ENCODE data around the gene ZC2HC1B.

Gene ZC2HC1B

GRCh38 chr6:143964674-143965081 is 100.4 kb downstream of the ZC2HC1B start:
- Mint-ChIP-seq H3K36me3 (ENCODE audit: insufficient read depth) (no peaks in the 10 kb centered on the region), H3K4me1 (ENCODE audit: low read depth in 2 of 2) (no peaks in the 10 kb centered on the region), H3K9me3 (no peaks in the 10 kb centered on the region), H3K27me3 (no peaks in the 10 kb centered on the region), H3K4me3 (no peak overlapping the region), H3K27ac (no peak overlapping the region)
- no peak for DNase-seq
- ATAC-seq (replicated peaks): no peak

GRCh38 chr6:143965503-143966171 is 101.4 kb downstream of the ZC2HC1B start:
- H3K4me1 Mint-ChIP-seq (ENCODE audit: low read depth in 2 of 2): no peaks in the 10 kb centered on the region
- peak overlapping the region in 1 of 2 donors; percentile 20 for H3K27ac Mint-ChIP-seq
- no peaks in the 10 kb centered on the region for H3K36me3 Mint-ChIP-seq (ENCODE audit: insufficient read depth)
- H3K9me3 Mint-ChIP-seq: no peaks in the 10 kb centered on the region
- H3K27me3 Mint-ChIP-seq: no peaks in the 10 kb centered on the region
- DNase-seq: no peak
- no peak overlapping the region for H3K4me3 Mint-ChIP-seq
- ATAC-seq (replicated peaks): peak; percentile 54

- Mint-ChIP-seq H3K4me3 (no peak overlapping the region), H3K9me3 (no peaks in the 10 kb centered on the region), H3K4me1 (ENCODE audit: low read depth in 2 of 2) (no peaks in the 10 kb centered on the region), H3K27me3 (peaks cover 0 to 5% of the 10 kb centered on the region in 2 donors), H3K36me3 (ENCODE audit: insufficient read depth) (no peaks in the 10 kb centered on the region), H3K27ac (peak overlapping the region in 1 of 2 donors; percentile 20)
- DNase-seq (no peak), ATAC-seq (replicated peaks) (no peak)
Observed at GRCh38 chr6:143966312-143966711, 102.0 kb downstream of the ZC2HC1B start.

- Mint-ChIP-seq H3K27me3 (peaks cover 0 to 9% of the 10 kb centered on the region in 2 donors), H3K27ac (no peak overlapping the region), H3K4me1 (ENCODE audit: low read depth in 2 of 2) (no peaks in the 10 kb centered on the region), H3K36me3 (ENCODE audit: insufficient read depth) (no peaks in the 10 kb centered on the region), H3K4me3 (no peak overlapping the region), H3K9me3 (no peaks in the 10 kb centered on the region)
- ATAC-seq (replicated peaks): no peak
- no peak for DNase-seq
Observed at GRCh38 chr6:143967706-143968376, 103.6 kb downstream of the ZC2HC1B start.

- Mint-ChIP-seq H3K27me3 (peaks cover 0 to 9% of the 10 kb centered on the region in 2 donors), H3K27ac (no peak overlapping the region), H3K9me3 (no peaks in the 10 kb centered on the region), H3K4me1 (ENCODE audit: low read depth in 2 of 2) (no peaks in the 10 kb centered on the region), H3K4me3 (no peak overlapping the region), H3K36me3 (ENCODE audit: insufficient read depth) (no peaks in the 10 kb centered on the region)
- ATAC-seq (replicated peaks) (no peak), DNase-seq (no peak)
Observed at GRCh38 chr6:143969077-143969476, 104.8 kb downstream of the ZC2HC1B start.

GRCh38 chr6:143970456-143971218 is 106.4 kb downstream of the ZC2HC1B start:
- H3K27ac Mint-ChIP-seq: no peak overlapping the region
- H3K4me3 Mint-ChIP-seq: no peak overlapping the region
- H3K36me3 Mint-ChIP-seq (ENCODE audit: insufficient read depth): no peaks in the 10 kb centered on the region
- DNase-seq (no peak), ATAC-seq (replicated peaks) (no peak)
- no peaks in the 10 kb centered on the region for H3K9me3 Mint-ChIP-seq
- H3K27me3 Mint-ChIP-seq: peaks cover 0 to 9% of the 10 kb centered on the region in 2 donors
- H3K4me1 Mint-ChIP-seq (ENCODE audit: low read depth in 2 of 2): no peaks in the 10 kb centered on the region

GRCh38 chr6:143971482-143972205 is 107.4 kb downstream of the ZC2HC1B start:
- Mint-ChIP-seq H3K27me3 (peaks cover 0 to 9% of the 10 kb centered on the region in 2 donors), H3K4me3 (no peak overlapping the region), H3K4me1 (ENCODE audit: low read depth in 2 of 2) (no peaks in the 10 kb centered on the region), H3K9me3 (no peaks in the 10 kb centered on the region), H3K36me3 (ENCODE audit: insufficient read depth) (no peaks in the 10 kb centered on the region), H3K27ac (no peak overlapping the region)
- DNase-seq (no peak), ATAC-seq (replicated peaks) (no peak)

- Mint-ChIP-seq H3K27me3 (peaks cover 0 to 9% of the 10 kb centered on the region in 2 donors), H3K27ac (no peak overlapping the region), H3K4me1 (ENCODE audit: low read depth in 2 of 2) (peaks cover 0 to 3% of the 10 kb centered on the region in 2 donors), H3K36me3 (ENCODE audit: insufficient read depth) (peaks cover 4% of the 10 kb centered on the region), H3K9me3 (no peaks in the 10 kb centered on the region), H3K4me3 (no peak overlapping the region)
- DNase-seq (no peak), ATAC-seq (replicated peaks) (no peak)
Observed at GRCh38 chr6:143973097-143973966, 109.1 kb downstream of the ZC2HC1B start.

- Mint-ChIP-seq H3K4me1 (ENCODE audit: low read depth in 2 of 2) (peaks cover 0 to 3% of the 10 kb centered on the region in 2 donors), H3K9me3 (no peaks in the 10 kb centered on the region), H3K27ac (no peak overlapping the region), H3K36me3 (ENCODE audit: insufficient read depth) (peaks cover 4% of the 10 kb centered on the region), H3K4me3 (no peak overlapping the region), H3K27me3 (peaks cover 0 to 9% of the 10 kb centered on the region in 2 donors)
- ATAC-seq (replicated peaks) (no peak), DNase-seq (no peak)
Observed at GRCh38 chr6:143974089-143974488, 109.8 kb downstream of the ZC2HC1B start.

- Mint-ChIP-seq H3K4me1 (ENCODE audit: low read depth in 2 of 2) (peaks cover 0 to 3% of the 10 kb centered on the region in 2 donors), H3K27ac (no peak overlapping the region), H3K9me3 (no peaks in the 10 kb centered on the region), H3K4me3 (no peak overlapping the region), H3K36me3 (ENCODE audit: insufficient read depth) (peaks cover 4% of the 10 kb centered on the region), H3K27me3 (no peaks in the 10 kb centered on the region)
- DNase-seq (no peak), ATAC-seq (replicated peaks) (no peak)
Observed at GRCh38 chr6:143976806-143977349, 112.6 kb downstream of the ZC2HC1B start.

GRCh38 chr6:143980921-143981320 is 116.6 kb downstream of the ZC2HC1B start:
- H3K27me3 Mint-ChIP-seq: no peaks in the 10 kb centered on the region
- H3K36me3 Mint-ChIP-seq (ENCODE audit: insufficient read depth): peaks cover 4% of the 10 kb centered on the region
- H3K27ac Mint-ChIP-seq: no peak overlapping the region

GRCh38 chr6:143982968-143983367 is 118.7 kb downstream of the ZC2HC1B start:
- H3K36me3 Mint-ChIP-seq (ENCODE audit: insufficient read depth): no peaks in the 10 kb centered on the region
- H3K9me3 Mint-ChIP-seq: no peaks in the 10 kb centered on the region
- no peak for ATAC-seq (replicated peaks)
- no peak for DNase-seq
- H3K4me1 Mint-ChIP-seq (ENCODE audit: low read depth in 2 of 2): no peaks in the 10 kb centered on the region
- H3K27ac Mint-ChIP-seq: no peak overlapping the region
- H3K27me3 Mint-ChIP-seq: no peaks in the 10 kb centered on the region
- no peak overlapping the region for H3K4me3 Mint-ChIP-seq

More at GRCh38 chr6:143980921-143981320, 116.6 kb downstream of the ZC2HC1B start:
- Mint-ChIP-seq H3K4me3 (no peak overlapping the region), H3K4me1 (ENCODE audit: low read depth in 2 of 2) (peaks cover 0 to 3% of the 10 kb centered on the region in 2 donors), H3K9me3 (no peaks in the 10 kb centered on the region)
- no peak for DNase-seq
- ATAC-seq (replicated peaks): no peak
